ENCODE data around the gene RASGEF1C. TPM values are rescaled to one million over a fixed set of nuclear protein-coding genes. Genes with fewer than 3 reads are reported as not detected.

Gene RASGEF1C
- total and polyA plus RNA-seq, 2 of the 13 experiments (the other 11 are each of a cell fraction or from before 2014, with no cell fraction given), result not detected

DNA sequence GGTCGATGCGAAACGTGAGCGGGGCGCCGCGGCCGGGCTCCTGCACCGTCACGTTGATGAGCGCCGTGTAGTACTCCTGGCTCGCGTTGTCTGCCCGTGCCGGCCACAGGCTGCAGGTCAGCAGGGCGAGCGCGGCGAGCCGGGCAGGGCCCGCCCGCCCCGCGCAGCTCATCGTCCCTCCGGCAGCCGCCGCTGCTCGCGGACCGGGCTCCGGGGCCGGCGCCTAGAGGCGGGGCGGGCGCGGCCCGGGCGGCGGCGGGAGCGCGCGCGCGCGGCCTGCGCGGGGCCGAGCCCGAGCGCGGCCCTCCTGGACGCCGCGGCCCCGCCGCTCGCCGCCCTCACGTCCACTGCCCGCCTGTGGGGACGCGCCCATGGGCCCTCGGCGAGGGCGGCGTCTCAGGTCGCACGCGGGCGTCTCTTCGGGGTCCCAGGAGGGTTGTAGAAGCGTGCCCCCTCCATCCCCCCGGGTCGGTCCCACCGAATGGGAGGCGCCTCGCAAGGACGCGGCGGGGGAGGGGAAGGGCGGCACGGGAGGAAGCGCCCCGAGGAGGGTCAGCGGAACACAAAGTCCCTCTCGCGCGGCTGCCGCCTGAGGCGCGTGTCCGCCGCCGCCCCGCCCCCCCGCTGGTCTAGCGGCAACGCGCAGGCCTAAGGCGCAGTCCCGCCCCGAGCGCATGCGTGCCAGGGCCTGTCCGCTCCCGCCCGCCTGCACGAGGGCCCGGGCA is 137.3 kb downstream of the RASGEF1C start, which contains the start of gene RNF130 (continued):
- TF ChIP-seq, protein P1, sequence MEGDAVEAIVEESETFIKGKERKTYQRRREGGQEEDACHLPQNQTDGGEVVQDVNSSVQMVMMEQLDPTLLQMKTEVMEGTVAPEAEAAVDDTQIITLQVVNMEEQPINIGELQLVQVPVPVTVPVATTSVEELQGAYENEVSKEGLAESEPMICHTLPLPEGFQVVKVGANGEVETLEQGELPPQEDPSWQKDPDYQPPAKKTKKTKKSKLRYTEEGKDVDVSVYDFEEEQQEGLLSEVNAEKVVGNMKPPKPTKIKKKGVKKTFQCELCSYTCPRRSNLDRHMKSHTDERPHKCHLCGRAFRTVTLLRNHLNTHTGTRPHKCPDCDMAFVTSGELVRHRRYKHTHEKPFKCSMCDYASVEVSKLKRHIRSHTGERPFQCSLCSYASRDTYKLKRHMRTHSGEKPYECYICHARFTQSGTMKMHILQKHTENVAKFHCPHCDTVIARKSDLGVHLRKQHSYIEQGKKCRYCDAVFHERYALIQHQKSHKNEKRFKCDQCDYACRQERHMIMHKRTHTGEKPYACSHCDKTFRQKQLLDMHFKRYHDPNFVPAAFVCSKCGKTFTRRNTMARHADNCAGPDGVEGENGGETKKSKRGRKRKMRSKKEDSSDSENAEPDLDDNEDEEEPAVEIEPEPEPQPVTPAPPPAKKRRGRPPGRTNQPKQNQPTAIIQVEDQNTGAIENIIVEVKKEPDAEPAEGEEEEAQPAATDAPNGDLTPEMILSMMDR (CRISPR knock-in tag; IDR thresholded peaks at IDR 0.05), result peak; percentile 7; the same call in 1 of the 2 replicates
- TF ChIP-seq, protein P2, sequence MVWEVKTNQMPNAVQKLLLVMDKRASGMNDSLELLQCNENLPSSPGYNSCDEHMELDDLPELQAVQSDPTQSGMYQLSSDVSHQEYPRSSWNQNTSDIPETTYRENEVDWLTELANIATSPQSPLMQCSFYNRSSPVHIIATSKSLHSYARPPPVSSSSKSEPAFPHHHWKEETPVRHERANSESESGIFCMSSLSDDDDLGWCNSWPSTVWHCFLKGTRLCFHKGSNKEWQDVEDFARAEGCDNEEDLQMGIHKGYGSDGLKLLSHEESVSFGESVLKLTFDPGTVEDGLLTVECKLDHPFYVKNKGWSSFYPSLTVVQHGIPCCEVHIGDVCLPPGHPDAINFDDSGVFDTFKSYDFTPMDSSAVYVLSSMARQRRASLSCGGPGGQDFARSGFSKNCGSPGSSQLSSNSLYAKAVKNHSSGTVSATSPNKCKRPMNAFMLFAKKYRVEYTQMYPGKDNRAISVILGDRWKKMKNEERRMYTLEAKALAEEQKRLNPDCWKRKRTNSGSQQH (CRISPR knock-in tag; IDR thresholded peaks at IDR 0.05; ENCODE audit: low read depth), result peak; percentile 85; the same call in 1 of the 2 replicates
- TF ChIP-seq ZNF552 (CRISPR knock-in tag; IDR thresholded peaks at IDR 0.05; ENCODE audit: borderline replicate concordance), result peak; percentile 99; the same call in 1 of the 2 replicates
- peak; percentile 92 for TF ChIP-seq MXD4 (CRISPR knock-in tag; IDR thresholded peaks at IDR 0.05)
- TF ChIP-seq, protein P3, sequence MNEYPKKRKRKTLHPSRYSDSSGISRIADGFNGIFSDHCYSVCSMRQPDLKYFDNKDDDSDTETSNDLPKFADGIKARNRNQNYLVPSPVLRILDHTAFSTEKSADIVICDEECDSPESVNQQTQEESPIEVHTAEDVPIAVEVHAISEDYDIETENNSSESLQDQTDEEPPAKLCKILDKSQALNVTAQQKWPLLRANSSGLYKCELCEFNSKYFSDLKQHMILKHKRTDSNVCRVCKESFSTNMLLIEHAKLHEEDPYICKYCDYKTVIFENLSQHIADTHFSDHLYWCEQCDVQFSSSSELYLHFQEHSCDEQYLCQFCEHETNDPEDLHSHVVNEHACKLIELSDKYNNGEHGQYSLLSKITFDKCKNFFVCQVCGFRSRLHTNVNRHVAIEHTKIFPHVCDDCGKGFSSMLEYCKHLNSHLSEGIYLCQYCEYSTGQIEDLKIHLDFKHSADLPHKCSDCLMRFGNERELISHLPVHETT (CRISPR knock-in tag; conservative IDR thresholded peaks at IDR 0.05), result peak; percentile 93
- TF ChIP-seq, protein P4, sequence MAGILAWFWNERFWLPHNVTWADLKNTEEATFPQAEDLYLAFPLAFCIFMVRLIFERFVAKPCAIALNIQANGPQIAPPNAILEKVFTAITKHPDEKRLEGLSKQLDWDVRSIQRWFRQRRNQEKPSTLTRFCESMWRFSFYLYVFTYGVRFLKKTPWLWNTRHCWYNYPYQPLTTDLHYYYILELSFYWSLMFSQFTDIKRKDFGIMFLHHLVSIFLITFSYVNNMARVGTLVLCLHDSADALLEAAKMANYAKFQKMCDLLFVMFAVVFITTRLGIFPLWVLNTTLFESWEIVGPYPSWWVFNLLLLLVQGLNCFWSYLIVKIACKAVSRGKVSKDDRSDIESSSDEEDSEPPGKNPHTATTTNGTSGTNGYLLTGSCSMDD (CRISPR knock-in tag; IDR thresholded peaks at IDR 0.05), result peak; percentile 91
- TF ChIP-seq FOSL1 (CRISPR knock-in tag; IDR thresholded peaks at IDR 0.05; ENCODE audit: borderline replicate concordance), result no peak
- 0 out of 2 replicates have a peak, but pooled peaks have one; percentile 76 for TF ChIP-seq PAX8 (CRISPR knock-in tag; IDR thresholded peaks at IDR 0.05; ENCODE audit: borderline replicate concordance)
- no peak for TF ChIP-seq SMC3 (IDR thresholded peaks at IDR 0.05; ENCODE audit: low read length)
- TF ChIP-seq SIN3A (IDR thresholded peaks at IDR 0.05; ENCODE audit: borderline replicate concordance, low read depth, low read length), result peak; percentile 45; the same call in 1 of the 2 replicates
- TF ChIP-seq HMG20A (CRISPR knock-in tag; IDR thresholded peaks at IDR 0.05; ENCODE audit: borderline replicate concordance), result no peak
- no peak for TF ChIP-seq PLRG1 (conservative IDR thresholded peaks at IDR 0.05)
- TF ChIP-seq JUND (CRISPR knock-in tag; IDR thresholded peaks at IDR 0.05), result no peak
- peak; percentile 97; the same call in 1 of the 2 replicates for TF ChIP-seq ZNF605 (CRISPR knock-in tag; IDR thresholded peaks at IDR 0.05)
- no peak for TF ChIP-seq SP2 (CRISPR knock-in tag; IDR thresholded peaks at IDR 0.05)
- TF ChIP-seq ZSCAN21 (CRISPR knock-in tag; IDR thresholded peaks at IDR 0.05; ENCODE audit: borderline replicate concordance), result peak; percentile 95
- TF ChIP-seq, protein P5, sequence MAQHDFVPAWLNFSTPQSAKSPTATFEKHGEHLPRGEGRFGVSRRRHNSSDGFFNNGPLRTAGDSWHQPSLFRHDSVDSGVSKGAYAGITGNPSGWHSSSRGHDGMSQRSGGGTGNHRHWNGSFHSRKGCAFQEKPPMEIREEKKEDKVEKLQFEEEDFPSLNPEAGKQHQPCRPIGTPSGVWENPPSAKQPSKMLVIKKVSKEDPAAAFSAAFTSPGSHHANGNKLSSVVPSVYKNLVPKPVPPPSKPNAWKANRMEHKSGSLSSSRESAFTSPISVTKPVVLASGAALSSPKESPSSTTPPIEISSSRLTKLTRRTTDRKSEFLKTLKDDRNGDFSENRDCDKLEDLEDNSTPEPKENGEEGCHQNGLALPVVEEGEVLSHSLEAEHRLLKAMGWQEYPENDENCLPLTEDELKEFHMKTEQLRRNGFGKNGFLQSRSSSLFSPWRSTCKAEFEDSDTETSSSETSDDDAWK (CRISPR knock-in tag; IDR thresholded peaks at IDR 0.05), result no peak
- 0 out of 2 replicates have a peak, but pooled peaks have one; percentile 59 for TF ChIP-seq MEIS1 (CRISPR knock-in tag; IDR thresholded peaks at IDR 0.05; ENCODE audit: borderline replicate concordance)
- peak; percentile 80 for TF ChIP-seq NCOA1 (CRISPR knock-in tag; IDR thresholded peaks at IDR 0.05)
- TF ChIP-seq ELF1 (CRISPR knock-in tag; IDR thresholded peaks at IDR 0.05), result no peak
- TF ChIP-seq, protein P6, sequence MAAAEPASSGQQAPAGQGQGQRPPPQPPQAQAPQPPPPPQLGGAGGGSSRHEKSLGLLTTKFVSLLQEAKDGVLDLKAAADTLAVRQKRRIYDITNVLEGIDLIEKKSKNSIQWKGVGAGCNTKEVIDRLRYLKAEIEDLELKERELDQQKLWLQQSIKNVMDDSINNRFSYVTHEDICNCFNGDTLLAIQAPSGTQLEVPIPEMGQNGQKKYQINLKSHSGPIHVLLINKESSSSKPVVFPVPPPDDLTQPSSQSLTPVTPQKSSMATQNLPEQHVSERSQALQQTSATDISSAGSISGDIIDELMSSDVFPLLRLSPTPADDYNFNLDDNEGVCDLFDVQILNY (CRISPR knock-in tag; conservative IDR thresholded peaks at IDR 0.05), result peak; percentile 58; the same call in 1 of the 2 replicates
